Endodermal cell (in vitro differentiated cells): ENCODE measurements around the gene KLF8. TPM values are rescaled to one million over a fixed set of nuclear protein-coding genes. Genes with fewer than 3 reads are reported as not detected.
"Not testable (repeated sequence)": the region's sequence is repeated elsewhere in the genome, so short reads cannot be mapped to it uniquely, and the experiment has no call there.

Experiments
- DNase-seq: peaks from one replicate; pipeline ENCODE4 v3.0.0-alpha.2; 2017
- H3K27ac ChIP-seq: 2 replicates; pipeline ENCODE4 v1.5.1; 2013; ENCODE audit warnings: mild to moderate bottlenecking, low read depth, low read length, moderate library complexity
- H3K27me3 ChIP-seq: 2 replicates; pipeline ENCODE4 v1.6.1; 2013; ENCODE audit warnings: mild to moderate bottlenecking, low read length, moderate library complexity; ENCODE audit not compliant: insufficient read depth, control insufficient read depth, poor library complexity, severe bottlenecking
- H3K36me3 ChIP-seq: 2 replicates; pipeline ENCODE4 v1.7.0; 2013; ENCODE audit warnings: mild to moderate bottlenecking, low read length, moderate library complexity; ENCODE audit not compliant: control insufficient read depth, insufficient read depth
- H3K4me1 ChIP-seq: one replicate; pipeline ENCODE4 v1.7.0; 2013; ENCODE audit warnings: low read length; ENCODE audit not compliant: control insufficient read depth, insufficient read depth
- H3K4me3 ChIP-seq: 2 replicates; pipeline ENCODE4 v1.5.1; 2013; ENCODE audit warnings: mild to moderate bottlenecking, low read length, moderate library complexity
- H3K9ac ChIP-seq: 2 replicates; pipeline ENCODE4 v1.6.1; 2013; ENCODE audit warnings: mild to moderate bottlenecking, low read length, moderate library complexity; ENCODE audit not compliant: poor library complexity, severe bottlenecking; ENCODE audit errors: extremely low read depth
- H3K9me3 ChIP-seq: 2 replicates; pipeline ENCODE4 v1.6.1; 2013; ENCODE audit warnings: mild to moderate bottlenecking, low read length, moderate library complexity; ENCODE audit not compliant: control insufficient read depth
- H3K27ac Mint-ChIP-seq: 2 replicates; pipeline ENCODE4 v1.8.0; 2020; ENCODE audit warnings: mixed read lengths
- H3K27me3 Mint-ChIP-seq: 2 replicates; pipeline ENCODE4 v1.8.0; 2021; ENCODE audit warnings: mild to moderate bottlenecking, mixed read lengths; ENCODE audit not compliant: insufficient read depth
- H3K36me3 Mint-ChIP-seq: 2 replicates; pipeline ENCODE4 v1.8.0; 2020; ENCODE audit warnings: low read depth, mixed read lengths
- H3K4me1 Mint-ChIP-seq: 2 replicates; pipeline ENCODE4 v1.8.0; 2020; ENCODE audit warnings: mixed read lengths
- H3K4me3 Mint-ChIP-seq: 2 replicates; pipeline ENCODE4 v1.8.0; 2020; ENCODE audit warnings: mild to moderate bottlenecking, moderate library complexity, mixed read lengths
- H3K9me3 Mint-ChIP-seq: 2 replicates; pipeline ENCODE4 v1.8.0; 2020; ENCODE audit warnings: mild to moderate bottlenecking, mixed read lengths
- CTCF ChIP-seq: fragments of 200-600 bp; sonication (generic); conservative IDR thresholded peaks from 2 replicates; pipeline ENCODE4 v1.5.0; 2021; ENCODE audit warnings: antibody characterized with exemption, mild to moderate bottlenecking
- WGBS, 2 experiments: methylation state at CpG; one replicate each; pipeline versions ENCODE4 v1.1.5 to v1.1.7; 2013; ENCODE audit warnings: missing lambda C conversion rate in 2 of 2, mixed read lengths in 1 of 2; ENCODE audit not compliant: insufficient coverage in 1 of 2, insufficient read length in 1 of 2; 5-methylcytosine and 5-hydroxymethylcytosine counted together
- long read RNA-seq, 4 experiments: library from polyadenylated mRNA in 2 of 4; library from RNA in 1 of 4; library from capped mRNA in 1 of 4; stranded (forward) in 3 of 4; unstranded in 1 of 4; transcript quantifications; one replicate each; pipeline ENCODE4 v2.0.0, GENCODE V29; 2020 to 2021; ENCODE audit warnings: inconsistent platforms in 1 of 4
- polyA plus RNA-seq, 2 experiments: library from polyadenylated mRNA; stranded (reverse); fragments of 50-300 nt; gene quantifications; one replicate each; pipeline ENCODE4 v1.2.3, GENCODE V29; 2013
- total RNA-seq, 2 donors: library from RNA; stranded (reverse); fragmentation: NEBNext Ultra II Directional in 1 of 2; extraction: Animal tissue kit (Norgen Biotek cat#: 25700) in 1 of 2; gene quantifications; 2 replicates in 1 of 2; 3 replicates in 1 of 2; pipeline ENCODE4 v1.2.1, GENCODE V29; 2021

Gene KLF8
- 100 to 1,000 TPM in 1 of 2 donors, 10 to 100 TPM in 1; 62.6 to 110 TPM for total RNA-seq
- polyA plus RNA-seq (2013, experiment 1 of 2) = 27.9 TPM
- polyA plus RNA-seq (2013, experiment 2 of 2) = 37.7 TPM
- long read RNA-seq, experiment 1, partial matches to known transcripts = 1 of 19 reads
- long read RNA-seq, experiment 1, other reads (novel, unspliced or antisense) = 16 of 19 reads
- long read RNA-seq, experiment 2, transcript KLF8-204 (6 exons, 1,543 nt) = major isoform, 9 of 91 reads
- long read RNA-seq, experiment 2, partial matches to known transcripts = 37 of 91 reads
- long read RNA-seq, experiment 2, other reads (novel, unspliced or antisense) = 44 of 91 reads
- long read RNA-seq, experiment 3, full-length matches to known transcripts = 32 of 121 reads
- long read RNA-seq, experiment 3, partial matches to known transcripts = 35 of 121 reads
- long read RNA-seq, experiment 3, other reads (novel, unspliced or antisense) = 54 of 121 reads
- long read RNA-seq, experiment 4, partial matches to known transcripts = 8 of 35 reads
- long read RNA-seq, experiment 4, other reads (novel, unspliced or antisense) = 23 of 35 reads

- H3K27me3 ChIP-seq = no peaks in the 10 kb centered on the region
- peaks cover 23% of the 10 kb centered on the region for H3K36me3 ChIP-seq
- WGBS, 2 experiments = 0% methylated on average over 2 to 33 of the region's 38 CpGs
- no peak for TF ChIP-seq CTCF
- no peaks in the 10 kb centered on the region for H3K9me3 ChIP-seq
- H3K27me3 Mint-ChIP-seq = no peaks in the 10 kb centered on the region
- H3K4me3 Mint-ChIP-seq = peak within 1 kb of the TSS; percentile 81
- peaks cover 27% of the 10 kb centered on the region for H3K9me3 Mint-ChIP-seq
- H3K27ac ChIP-seq = no peak within 1 kb of the TSS
- H3K27ac Mint-ChIP-seq = peak within 1 kb of the TSS; percentile 90
- peaks cover 7% of the 10 kb centered on the region for H3K36me3 Mint-ChIP-seq
- no peaks in the 10 kb centered on the region for H3K4me1 ChIP-seq
- peak within 1 kb of the TSS; percentile 71 for H3K9ac ChIP-seq
- H3K4me1 Mint-ChIP-seq = peaks cover 14% of the 10 kb centered on the region
- peak; percentile 86 for DNase-seq
- peak within 1 kb of the TSS; percentile 91 for H3K4me3 ChIP-seq
These were observed at the start of gene KLF8 for GRCh38 chrX:56232221-56233082. Gene KLF8, plus strand, starts transcription at chrX:56232356. Its CDS starts 979 bp downstream, at chrX:56233335.

GRCh38 chrX:56206945-56207344, 25.2 kb upstream of the KLF8 start:
- peaks cover 29% of the 10 kb centered on the region for H3K9me3 ChIP-seq
- WGBS, 2 experiments = 91% methylated on average over 2 of the region's 2 CpGs; no CpG with 5 or more reads in 1 of the 2 experiments
- peaks cover 74% of the 10 kb centered on the region for H3K9me3 Mint-ChIP-seq

GRCh38 chrX:56211701-56212100, 20.5 kb upstream of the KLF8 start:
- Histone ChIP-seq H3K36me3 (no peaks in the 10 kb centered on the region), H3K27me3 (no peaks in the 10 kb centered on the region), H3K4me1 (no peaks in the 10 kb centered on the region), H3K9me3 (peaks cover 13% of the 10 kb centered on the region), H3K27ac (no peak overlapping the region), H3K9ac (no peak overlapping the region), H3K4me3 (no peak overlapping the region)
- Mint-ChIP-seq H3K4me1 (no peaks in the 10 kb centered on the region), H3K36me3 (peaks cover 19% of the 10 kb centered on the region), H3K27ac (no peak overlapping the region), H3K27me3 (no peaks in the 10 kb centered on the region), H3K4me3 (no peak overlapping the region), H3K9me3 (peaks cover 59% of the 10 kb centered on the region)
- no peak for TF ChIP-seq CTCF
- WGBS, 2 experiments = 67 to 98% methylated on average over 1 to 3 of the region's 3 CpGs
- DNase-seq = no peak

More at GRCh38 chrX:56206945-56207344, 25.2 kb upstream of the KLF8 start:
- not testable (repeated sequence) for H3K27ac ChIP-seq, H3K4me3 ChIP-seq, H3K27me3 ChIP-seq, H3K27ac Mint-ChIP-seq, H3K27me3 Mint-ChIP-seq, H3K9ac ChIP-seq, H3K4me1 Mint-ChIP-seq, H3K4me1 ChIP-seq, H3K4me3 Mint-ChIP-seq, DNase-seq, H3K36me3 ChIP-seq
- peaks cover 36% of the 10 kb centered on the region for H3K36me3 Mint-ChIP-seq
